GM19023 (cell line): ENCODE data around the gene WDR81.
"Not testable (repeated sequence)": the region's sequence is repeated elsewhere in the genome, so short reads cannot be mapped to it uniquely, and the experiment has no call there.

Source experiments
- ATAC-seq: cut with Tn5 transposase; IDR thresholded peaks from one replicate; pipeline ENCODE4 v1.9.1; 2021; ENCODE audit warnings: mild to moderate bottlenecking, moderate library complexity; ENCODE audit not compliant: unreplicated experiment

The WDR81 gene

GRCh38 chr17:1753767-1754429, 29.4 kb downstream of the WDR81 start:
- no peak for ATAC-seq

GRCh38 chr17:1754430-1755112, 30.1 kb downstream of the WDR81 start:
- no peak for ATAC-seq

- ATAC-seq = no peak
Observed at GRCh38 chr17:1755252-1755826, 30.8 kb downstream of the WDR81 start.

- no peak for ATAC-seq
Observed at GRCh38 chr17:1755827-1756262, 31.3 kb downstream of the WDR81 start.

DNA sequence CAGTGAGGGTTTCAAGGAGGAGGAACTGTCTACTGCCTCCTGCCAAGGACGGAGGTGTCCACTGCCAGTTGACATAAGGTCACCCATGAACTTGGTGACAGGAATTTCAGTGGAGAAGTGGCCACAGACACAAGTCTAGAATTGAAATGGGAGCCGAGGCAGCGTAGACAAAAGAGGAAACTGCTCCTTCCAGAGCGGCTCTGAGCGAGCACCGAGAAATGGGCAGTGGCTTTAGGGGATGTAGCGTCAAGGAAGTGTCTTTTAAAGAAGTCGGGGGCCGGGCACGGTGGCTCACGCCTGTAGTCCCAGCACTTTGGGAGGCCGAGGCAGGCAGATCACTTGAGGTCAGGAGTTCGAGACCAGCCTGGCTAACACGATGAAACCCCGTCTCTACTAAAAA, 34.3 kb downstream of the WDR81 start:
- ATAC-seq = no peak

DNA sequence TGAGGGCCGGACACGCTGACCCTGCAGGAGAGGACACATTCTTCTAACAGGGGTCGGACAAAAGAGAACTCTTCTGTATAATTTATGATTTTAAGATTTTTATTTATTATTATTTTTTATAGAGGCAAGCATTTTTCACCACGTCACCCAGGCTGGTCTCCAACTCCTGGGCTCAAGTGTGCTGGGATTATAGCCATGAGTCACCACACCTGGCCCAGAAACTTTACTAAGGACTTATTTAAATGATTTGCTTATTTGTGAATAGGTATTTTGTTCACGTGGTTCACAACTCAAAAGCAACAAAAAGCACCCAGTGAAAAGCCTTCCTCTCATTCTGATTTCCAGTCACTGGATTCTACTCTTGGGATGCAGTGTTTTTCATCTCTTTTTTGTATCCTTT, 35.0 kb downstream of the WDR81 start:
- ATAC-seq = no peak

- ATAC-seq = no peak
Observed at GRCh38 chr17:1762233-1762900, 37.9 kb downstream of the WDR81 start.

- ATAC-seq = no peak
Observed at GRCh38 chr17:1762901-1763898, 38.7 kb downstream of the WDR81 start.

- ATAC-seq = no peak
Observed at GRCh38 chr17:1764284-1764683, 39.8 kb downstream of the WDR81 start.

DNA sequence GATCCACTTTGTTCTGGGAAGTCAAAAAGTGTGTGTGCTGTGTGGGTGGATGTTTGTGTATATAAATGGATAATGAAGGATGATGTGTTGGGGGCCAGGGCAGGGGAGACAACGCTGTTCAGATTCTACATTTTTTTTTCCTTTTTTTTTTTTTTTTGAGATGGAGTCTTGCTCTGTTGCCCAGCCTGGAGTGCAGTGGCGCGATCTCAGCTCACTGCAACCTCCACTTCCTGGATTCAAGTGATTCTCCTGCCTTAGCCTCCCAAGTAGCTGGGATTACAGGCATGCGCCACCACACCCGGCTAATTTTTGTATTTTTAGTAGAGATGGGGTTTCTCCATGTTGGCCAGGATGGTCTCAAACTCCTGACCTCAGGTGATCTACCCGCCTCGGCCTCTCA, 40.2 kb downstream of the WDR81 start:
- ATAC-seq = not testable (repeated sequence)

DNA sequence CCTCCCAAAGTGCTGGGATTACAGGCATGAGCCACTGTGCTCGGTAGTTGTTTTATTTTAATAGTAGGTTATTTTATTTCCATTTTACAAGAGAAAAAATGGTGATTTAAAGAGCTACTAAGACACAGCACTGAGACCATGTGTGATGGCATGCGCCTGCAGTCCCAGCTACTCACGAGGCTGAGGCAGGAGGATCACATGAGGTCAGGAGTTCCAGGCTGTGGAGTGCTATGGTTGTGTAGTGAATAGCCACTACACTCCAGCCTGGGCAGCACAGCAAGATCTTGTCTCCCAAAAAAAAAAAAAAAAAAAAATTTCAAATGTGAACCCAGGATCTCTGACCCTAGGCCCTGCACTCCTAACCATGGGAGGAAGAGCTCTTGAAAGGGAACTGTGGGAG, 41.1 kb downstream of the WDR81 start:
- ATAC-seq = no peak

- no peak for ATAC-seq
Observed at GRCh38 chr17:1766382-1767135, 42.1 kb downstream of the WDR81 start.

DNA sequence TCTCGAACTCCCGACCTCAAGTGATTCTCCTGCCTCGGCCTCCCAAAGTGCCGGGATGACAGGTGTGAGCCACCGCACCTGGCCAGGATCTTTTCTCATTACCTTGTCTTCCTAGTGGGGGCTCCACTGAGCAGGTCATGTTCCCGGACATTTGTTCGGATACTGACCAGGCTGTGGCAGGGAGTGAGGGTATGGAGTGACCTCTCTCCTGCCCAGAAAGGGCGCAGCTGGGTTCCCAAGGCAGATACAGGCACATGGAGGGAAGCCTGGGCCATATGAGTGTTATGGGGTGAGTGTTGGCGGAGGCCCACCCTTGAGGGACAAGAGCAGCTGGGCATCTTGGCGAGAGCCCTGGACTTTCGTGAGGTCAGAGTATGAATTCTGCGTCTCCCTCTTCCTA, 42.9 kb downstream of the WDR81 start:
- ATAC-seq = no peak

DNA sequence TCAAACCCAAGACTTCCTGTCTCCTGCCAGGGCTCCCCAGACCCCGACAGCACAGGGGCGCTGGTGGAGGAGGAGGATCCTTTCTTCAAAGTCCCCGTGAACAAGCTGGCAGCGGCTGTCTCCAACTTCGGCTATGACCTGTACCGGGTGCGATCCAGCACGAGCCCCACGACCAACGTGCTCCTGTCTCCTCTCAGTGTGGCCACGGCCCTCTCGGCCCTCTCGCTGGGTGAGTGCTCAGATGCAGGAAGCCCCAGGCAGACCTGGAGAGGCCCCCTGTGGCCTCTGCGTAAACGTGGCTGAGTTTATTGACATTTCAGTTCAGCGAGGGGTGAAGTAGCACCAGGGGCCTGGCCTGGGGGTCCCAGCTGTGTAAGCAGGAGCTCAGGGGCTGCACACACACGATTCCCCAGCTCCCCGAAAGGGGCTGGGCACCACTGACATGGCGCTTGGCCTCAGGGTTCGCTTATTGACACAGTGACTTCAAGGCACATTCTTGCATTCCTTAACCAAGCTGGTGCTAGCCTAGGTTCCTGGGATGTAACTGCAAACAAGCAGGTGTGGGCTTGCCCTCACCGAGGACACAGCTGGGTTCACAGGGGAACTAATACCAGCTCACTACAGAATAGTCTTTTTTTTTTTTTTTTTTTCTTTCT, 45.4 kb downstream of the WDR81 start:
- ATAC-seq = no peak

DNA sequence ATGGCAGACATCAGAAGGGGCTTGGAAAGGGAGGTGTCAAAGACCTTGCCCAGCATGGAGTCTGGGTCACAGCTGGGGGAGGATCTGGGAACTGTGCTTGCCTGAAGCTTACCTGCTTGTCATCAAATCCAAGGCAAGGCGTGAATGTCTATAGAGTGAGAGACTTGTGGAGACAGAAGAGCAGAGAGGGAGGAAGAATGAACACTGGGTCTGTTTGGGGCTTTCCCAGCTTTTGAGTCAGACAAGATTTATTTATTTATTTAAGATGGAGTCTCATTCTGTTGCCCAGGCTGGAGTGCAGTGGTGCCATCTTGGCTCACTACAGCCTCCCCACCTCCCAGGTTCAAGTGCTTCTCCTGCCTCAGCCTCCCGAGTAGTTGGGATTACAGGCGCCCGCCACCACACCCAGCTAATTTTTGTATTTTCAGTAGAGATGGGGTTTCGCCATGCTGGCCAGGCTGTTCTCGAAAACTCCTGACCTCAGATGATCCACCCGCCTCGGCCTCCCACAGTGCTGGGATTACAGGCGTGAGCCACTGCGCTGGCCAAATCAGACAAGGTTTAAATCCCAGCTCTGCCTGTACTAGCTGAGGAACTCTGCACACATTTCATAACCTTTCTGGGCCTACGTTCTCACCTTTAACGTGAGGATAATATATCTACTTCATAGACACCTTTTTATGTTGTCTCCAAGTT, 48.6 kb downstream of the WDR81 start:
- not testable (repeated sequence) for ATAC-seq

DNA sequence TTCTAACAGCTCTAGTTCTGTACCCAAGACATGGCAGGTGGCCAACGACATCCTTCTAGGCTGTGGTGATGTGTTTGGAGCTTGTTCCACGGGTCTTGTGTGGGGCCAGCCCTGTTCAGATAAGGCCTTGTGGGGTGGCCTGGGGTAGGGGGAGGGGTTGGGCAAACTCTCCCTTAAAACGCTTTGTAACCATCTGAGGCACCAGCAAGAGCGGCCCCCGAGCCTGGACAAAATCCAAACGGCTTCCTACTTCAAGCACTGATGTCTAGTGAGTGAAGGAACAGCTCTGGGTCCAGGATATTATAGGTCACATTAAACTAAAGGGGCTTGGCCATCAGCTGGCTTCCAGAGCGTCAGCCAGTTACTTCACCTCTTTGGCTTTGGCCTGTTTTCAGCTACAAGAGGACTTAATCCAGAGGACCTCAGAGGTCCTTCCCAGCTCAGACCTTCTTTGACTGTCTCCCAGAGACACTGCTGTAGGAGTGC, 49.2 kb downstream of the WDR81 start:
- no peak for ATAC-seq

- ATAC-seq = no peak
Observed at GRCh38 chr17:1774390-1775176, 50.1 kb downstream of the WDR81 start.

- no peak for ATAC-seq
Observed at GRCh38 chr17:1776328-1776727, 51.8 kb downstream of the WDR81 start.
